A549 (cell line): Measurements from ENCODE around the gene DENND2D. TPM values are rescaled to one million over a fixed set of nuclear protein-coding genes. Genes with fewer than 3 reads are reported as not detected.

Experiments used
- ATAC-seq, 2 experiments: fragments of 200-7000 bp in 1 of 2; fragments of >200 bp in 1 of 2; cut with Nextera tagmentation in 1 of 2; cut with Tn5 transposase in 1 of 2; 3 replicates each; pipeline versions ENCODE4 v1.8.0 to v1.9.1; 2018 to 2020; ENCODE audit warnings: mild to moderate bottlenecking in 1 of 2, moderate library complexity in 1 of 2
- CTCF ChIA-PET: fragments of 300-600 bp; sonication (Branson Sonifier 250); formaldehyde crosslinking; extraction: SDS; loops from one replicate; lab custom pipeline; 2021; ENCODE audit warnings: antibody characterized with exemption, inconsistent platforms; lab: Yijun Ruan, JAX
- POLR2A ChIA-PET: fragments of 350-600 bp; formaldehyde crosslinking; extraction: SDS; loops from one replicate; lab custom pipeline; 2021; ENCODE audit warnings: antibody characterized with exemption, inconsistent platforms; lab: Yijun Ruan, JAX
- DNase-seq, 2 experiments: peaks; one replicate each; pipeline versions ENCODE4 v3.0.0 to v3.0.0-alpha.2; 2011 to 2016; ENCODE audit warnings: low read depth in 1 of 2, low spot score in 1 of 2
- FAIRE-seq: peaks from 2 replicates; lab custom pipeline; 2011; peaks lifted over from hg19 to GRCh38; lab: Jason Lieb, UNC
- H3K27ac ChIP-seq, 2 experiments: fragments of >200 bp; sonication (Bioruptor Twin); formaldehyde crosslinking; 3 replicates each; pipeline ENCODE4 v1.5.1; 2016 to 2017
- H3K4me1 ChIP-seq: fragments of >200 bp; sonication (Bioruptor Twin); formaldehyde crosslinking; 3 replicates; pipeline ENCODE4 v1.6.1; 2016
- H3K4me2 ChIP-seq: fragments of >200 bp; sonication (Bioruptor Twin); formaldehyde crosslinking; 3 replicates; pipeline ENCODE4 v1.6.1; 2016
- H3K4me3 ChIP-seq: fragments of >200 bp; sonication (Bioruptor Twin); formaldehyde crosslinking; 3 replicates; pipeline ENCODE4 v1.5.1; 2016
- H3K9me3 ChIP-seq: fragments of >200 bp; sonication (Bioruptor Twin); formaldehyde crosslinking; 3 replicates; pipeline ENCODE4 v1.6.1; 2016
- ATOH8 ChIP-seq: fragments of 250-450 bp; sonication (Bioruptor Pico); IDR thresholded peaks from 2 replicates; pipeline ENCODE4 v1.5.0; 2020; ENCODE audit warnings: low read depth, mild to moderate bottlenecking, moderate library complexity
- BHLHE40 ChIP-seq: IDR thresholded peaks from 2 replicates; pipeline ENCODE4 v1.6.1; 2012; ENCODE audit warnings: low read depth, low read length, inconsistent platforms
- CTCF ChIP-seq: fragments of >200 bp; sonication (Bioruptor Twin); formaldehyde crosslinking; IDR thresholded peaks from 3 replicates; pipeline ENCODE4 v1.5.1; 2016
- EHMT2 ChIP-seq: fragments of 200-600 bp; sonication (generic); IDR thresholded peaks from 2 replicates; pipeline ENCODE4 v1.6.1; 2016; ENCODE audit warnings: antibody characterized with exemption, low read depth, mild to moderate bottlenecking, moderate library complexity
- GATA3 ChIP-seq: IDR thresholded peaks from 2 replicates; pipeline ENCODE4 v1.6.1; 2012; ENCODE audit warnings: borderline replicate concordance
- HOXB13 ChIP-seq: fragments of 250-450 bp; sonication (Bioruptor Pico); IDR thresholded peaks from 2 replicates; pipeline ENCODE4 v1.5.0; 2020; ENCODE audit warnings: low read depth, mild to moderate bottlenecking, moderate library complexity
- HOXB5 ChIP-seq: fragments of 250-450 bp; sonication (Bioruptor Pico); IDR thresholded peaks from 2 replicates; pipeline ENCODE4 v1.5.0; 2020; ENCODE audit warnings: mild to moderate bottlenecking, moderate library complexity
- KDM5A ChIP-seq: fragments of 200-600 bp; sonication (generic); IDR thresholded peaks from 2 replicates; pipeline ENCODE4 v1.6.1; 2016; ENCODE audit warnings: antibody characterized with exemption, mild to moderate bottlenecking
- MAZ ChIP-seq: fragments of 150-350 bp; IDR thresholded peaks from 2 replicates; pipeline ENCODE4 v1.6.1; 2014; ENCODE audit warnings: antibody characterized with exemption, low read depth, low read length, borderline replicate concordance
- NR3C1 ChIP-seq: fragments of >200 bp; sonication (Bioruptor Twin); formaldehyde crosslinking; IDR thresholded peaks from 3 replicates; pipeline ENCODE4 v1.6.1; 2017
- PHF8 ChIP-seq: fragments of 200-600 bp; sonication (generic); IDR thresholded peaks from 2 replicates; pipeline ENCODE4 v1.6.1; 2016; ENCODE audit warnings: low read depth, mild to moderate bottlenecking, antibody characterized with exemption, moderate library complexity, borderline replicate concordance
- RAD21 ChIP-seq, 2 experiments: fragments of >200 bp in 1 of 2; sonication (Bioruptor Twin) in 1 of 2; formaldehyde crosslinking in 1 of 2; IDR thresholded peaks in 1 of 2; conservative IDR thresholded peaks in 1 of 2; 2 replicates in 1 of 2; 3 replicates in 1 of 2; pipeline ENCODE4 v1.6.1; 2012 to 2018; ENCODE audit warnings: inconsistent platforms in 1 of 2
- REST ChIP-seq: fragments of 200-600 bp; sonication (generic); IDR thresholded peaks from 2 replicates; pipeline ENCODE4 v1.6.1; 2016; ENCODE audit warnings: antibody characterized with exemption, mild to moderate bottlenecking, moderate library complexity
- TP53 ChIP-seq: fragments of 250-450 bp; sonication (Bioruptor Pico); IDR thresholded peaks from 2 replicates; pipeline ENCODE4 v1.5.0; 2021; ENCODE audit warnings: mild to moderate bottlenecking, moderate library complexity
- ZFP36 ChIP-seq: fragments of 450-650 bp; IDR thresholded peaks from 2 replicates; pipeline ENCODE4 v1.6.1; 2014; ENCODE audit warnings: borderline replicate concordance; ENCODE audit not compliant: partially characterized antibody
- ZNF302 ChIP-seq: fragments of 250-450 bp; sonication (Bioruptor Pico); IDR thresholded peaks from 2 replicates; pipeline ENCODE4 v1.9.0; 2021; ENCODE audit warnings: inconsistent platforms, mild to moderate bottlenecking, moderate library complexity
- WGBS: methylation state at CpG from one replicate; pipeline ENCODE4 v1.1.6; 2017; ENCODE audit errors: missing lambda C conversion rate; 5-methylcytosine and 5-hydroxymethylcytosine counted together
- polyA plus RNA-seq, 4 experiments: library from polyadenylated mRNA; depleted of rRNA in 3 of 4; stranded (reverse); fragments of >200 nt; fragmentation: RNase III in 1 of 4; extraction: RNeasy Plus Mini Kit Qiagen cat#74134 plus additional on column Dnase treatment in 1 of 4; gene quantifications; 2 replicates in 3 of 4; 3 replicates in 1 of 4; pipeline ENCODE4 v1.2.3, GENCODE V29; 2011 to 2017

The DENND2D gene
- polyA plus RNA-seq, 2 of the 4 experiments (the other 2 are of a cell fraction), result 1.7 to 3.4 TPM

GRCh38 chr1:111221633-111222291 is 21.3 kb upstream of the DENND2D start:
- no peak for FAIRE-seq
- Histone ChIP-seq H3K27ac (no peak overlapping the region), H3K4me3 (no peak overlapping the region), H3K4me1 (no peaks in the 10 kb centered on the region), H3K9me3 (no peaks in the 10 kb centered on the region), H3K4me2 (no peak overlapping the region)
- WGBS, result 46% methylated on average over 5 of the region's 5 CpGs
- ChIA-PET CTCF (interaction anchor here (0.7 to 13.8 kb wide), 5 partner anchors 23 to 219 kb away, joined by 3 to 174 read pairs (median 5); no protein-coding TSS in a partner anchor), POLR2A (no interaction called here)
- no peak for DNase-seq
- no peak for ATAC-seq
- TF ChIP-seq REST (no peak), HOXB13 (CRISPR knock-in tag) (no peak), TP53 (no peak), CTCF (no peak), ZNF302 (CRISPR knock-in tag) (no peak), ATOH8 (no peak), HOXB5 (CRISPR knock-in tag) (no peak), PHF8 (no peak), MAZ (no peak), GATA3 (no peak), RAD21 (conservative IDR thresholded peaks at IDR 0.05 in 1 of 2, IDR thresholded peaks at IDR 0.05 in 1 of 2) (no peak), NR3C1 (no peak), EHMT2 (no peak)

GRCh38 chr1:111221276-111221632 is 20.8 kb upstream of the DENND2D start:
- H3K4me3 ChIP-seq, result no peak overlapping the region
- CTCF ChIA-PET, result interaction anchor here (0.7 to 13.8 kb wide), 3 partner anchors 22 to 220 kb away, joined by 3 to 174 read pairs (median 5); no protein-coding TSS in a partner anchor
- TF ChIP-seq BHLHE40, result no peak
- TF ChIP-seq KDM5A, result no peak
- TF ChIP-seq ZFP36, result no peak
- TF ChIP-seq PHF8, result no peak
- TF ChIP-seq, all 56 proteins: peak for 0
- DNase-seq (no peak), FAIRE-seq (no peak), ATAC-seq (no peak)
- no peak overlapping the region for H3K4me2 ChIP-seq
- POLR2A ChIA-PET, result no interaction called here
- no peak overlapping the region for H3K27ac ChIP-seq
- no peaks in the 10 kb centered on the region for H3K9me3 ChIP-seq
- WGBS, result 22% methylated on average over 2 of the region's 2 CpGs
- H3K4me1 ChIP-seq, result no peaks in the 10 kb centered on the region
